ENCODE data around the gene PAPOLG. TPM values are rescaled to one million over a fixed set of nuclear protein-coding genes. Genes with fewer than 3 reads are reported as not detected.

The PAPOLG gene
- total RNA-seq, 2 donors from 2014 or later, result 23.2 to 34.1 TPM

DNA sequence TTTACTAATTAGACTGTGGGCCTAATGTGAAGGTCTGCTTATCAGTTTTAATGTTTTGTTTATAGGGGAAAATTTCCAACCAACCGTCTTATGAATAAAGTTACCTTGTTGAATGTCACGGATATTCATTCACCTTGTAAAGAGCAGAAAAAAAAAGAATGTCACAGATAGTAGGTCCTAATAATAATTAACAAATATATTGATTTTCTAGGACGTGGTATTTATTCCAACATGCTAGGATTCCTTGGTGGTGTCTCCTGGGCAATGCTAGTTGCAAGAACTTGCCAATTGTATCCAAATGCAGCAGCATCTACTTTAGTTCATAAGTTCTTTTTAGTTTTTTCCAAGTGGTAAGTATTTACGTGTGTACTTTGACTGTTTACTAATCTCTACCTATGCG, 23.4 kb downstream of the PAPOLG start:
- H3K4me3 ChIP-seq (ENCODE audit: low read length), result no peak overlapping the region
- H3K4me3 Mint-ChIP-seq, result no peak overlapping the region
- peaks cover 85% of the 10 kb centered on the region for H3K36me3 ChIP-seq (ENCODE audit: control insufficient read depth, insufficient read depth, low read length)
- H3K9me3 ChIP-seq (ENCODE audit: control insufficient read depth, low read length), result no peaks in the 10 kb centered on the region
- no peak overlapping the region for H3K27ac Mint-ChIP-seq
- H3K4me1 Mint-ChIP-seq, result no peaks in the 10 kb centered on the region
- no peaks in the 10 kb centered on the region for H3K4me1 ChIP-seq (ENCODE audit: control insufficient read depth, insufficient read depth, low read length)
- no peak overlapping the region for H3K27ac ChIP-seq (ENCODE audit: low read depth, low read length)
- no peaks in the 10 kb centered on the region for H3K27me3 Mint-ChIP-seq (ENCODE audit: insufficient read depth)
- DNase-seq, result no peak
- no peaks in the 10 kb centered on the region for H3K27me3 ChIP-seq (ENCODE audit: control insufficient read depth, insufficient read depth, low read length, poor library complexity, severe bottlenecking)
- H3K36me3 Mint-ChIP-seq (ENCODE audit: low read depth), result peaks cover 70% of the 10 kb centered on the region
- no peak overlapping the region for H3K9ac ChIP-seq (ENCODE audit: extremely low read depth, low read length, poor library complexity, severe bottlenecking)
- WGBS, 2 experiments (ENCODE audit: insufficient coverage in 1 of 2, insufficient read length in 1 of 2), result 94 to 100% methylated on average over 2 to 4 of the region's 5 CpGs
- TF ChIP-seq, protein P1, sequence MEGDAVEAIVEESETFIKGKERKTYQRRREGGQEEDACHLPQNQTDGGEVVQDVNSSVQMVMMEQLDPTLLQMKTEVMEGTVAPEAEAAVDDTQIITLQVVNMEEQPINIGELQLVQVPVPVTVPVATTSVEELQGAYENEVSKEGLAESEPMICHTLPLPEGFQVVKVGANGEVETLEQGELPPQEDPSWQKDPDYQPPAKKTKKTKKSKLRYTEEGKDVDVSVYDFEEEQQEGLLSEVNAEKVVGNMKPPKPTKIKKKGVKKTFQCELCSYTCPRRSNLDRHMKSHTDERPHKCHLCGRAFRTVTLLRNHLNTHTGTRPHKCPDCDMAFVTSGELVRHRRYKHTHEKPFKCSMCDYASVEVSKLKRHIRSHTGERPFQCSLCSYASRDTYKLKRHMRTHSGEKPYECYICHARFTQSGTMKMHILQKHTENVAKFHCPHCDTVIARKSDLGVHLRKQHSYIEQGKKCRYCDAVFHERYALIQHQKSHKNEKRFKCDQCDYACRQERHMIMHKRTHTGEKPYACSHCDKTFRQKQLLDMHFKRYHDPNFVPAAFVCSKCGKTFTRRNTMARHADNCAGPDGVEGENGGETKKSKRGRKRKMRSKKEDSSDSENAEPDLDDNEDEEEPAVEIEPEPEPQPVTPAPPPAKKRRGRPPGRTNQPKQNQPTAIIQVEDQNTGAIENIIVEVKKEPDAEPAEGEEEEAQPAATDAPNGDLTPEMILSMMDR (conservative IDR thresholded peaks at IDR 0.05), result no peak
- no peaks in the 10 kb centered on the region for H3K9me3 Mint-ChIP-seq

DNA sequence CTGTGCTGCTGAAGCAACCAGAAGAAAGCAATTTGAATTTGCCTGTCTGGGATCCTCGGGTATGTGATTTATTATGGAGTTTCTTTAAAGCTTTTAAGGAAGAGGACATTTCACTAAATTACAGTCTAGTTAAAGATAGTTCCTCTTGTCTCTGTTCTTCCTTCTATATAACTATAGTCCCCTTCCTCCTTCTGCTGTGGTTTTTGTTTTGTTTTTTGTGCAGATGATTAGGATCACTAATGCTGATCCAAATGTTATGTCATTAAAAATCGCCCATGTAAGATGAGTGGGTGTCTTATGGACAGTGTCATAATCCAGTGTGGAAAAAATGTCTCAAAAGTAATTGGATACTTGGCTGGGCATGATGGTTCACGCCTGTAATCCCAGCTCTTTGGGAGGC, 24.7 kb downstream of the PAPOLG start:
- Mint-ChIP-seq H3K4me3 (no peak overlapping the region), H3K9me3 (no peaks in the 10 kb centered on the region), H3K4me1 (no peaks in the 10 kb centered on the region), H3K27me3 (ENCODE audit: insufficient read depth) (no peaks in the 10 kb centered on the region), H3K27ac (no peak overlapping the region), H3K36me3 (ENCODE audit: low read depth) (peaks cover 69% of the 10 kb centered on the region)
- no peak for DNase-seq
- Histone ChIP-seq H3K4me1 (ENCODE audit: control insufficient read depth, insufficient read depth, low read length) (no peaks in the 10 kb centered on the region), H3K36me3 (ENCODE audit: control insufficient read depth, insufficient read depth, low read length) (peaks cover 85% of the 10 kb centered on the region), H3K27me3 (ENCODE audit: control insufficient read depth, insufficient read depth, low read length, poor library complexity, severe bottlenecking) (no peaks in the 10 kb centered on the region), H3K9me3 (ENCODE audit: control insufficient read depth, low read length) (no peaks in the 10 kb centered on the region), H3K27ac (ENCODE audit: low read depth, low read length) (no peak overlapping the region), H3K4me3 (ENCODE audit: low read length) (no peak overlapping the region), H3K9ac (ENCODE audit: extremely low read depth, low read length, poor library complexity, severe bottlenecking) (no peak overlapping the region)
- TF ChIP-seq, protein P1 (conservative IDR thresholded peaks at IDR 0.05), result no peak
- 92 to 96% methylated on average over 2 to 3 of the region's 3 CpGs for WGBS, 2 experiments (ENCODE audit: insufficient coverage in 1 of 2, insufficient read length in 1 of 2)

DNA sequence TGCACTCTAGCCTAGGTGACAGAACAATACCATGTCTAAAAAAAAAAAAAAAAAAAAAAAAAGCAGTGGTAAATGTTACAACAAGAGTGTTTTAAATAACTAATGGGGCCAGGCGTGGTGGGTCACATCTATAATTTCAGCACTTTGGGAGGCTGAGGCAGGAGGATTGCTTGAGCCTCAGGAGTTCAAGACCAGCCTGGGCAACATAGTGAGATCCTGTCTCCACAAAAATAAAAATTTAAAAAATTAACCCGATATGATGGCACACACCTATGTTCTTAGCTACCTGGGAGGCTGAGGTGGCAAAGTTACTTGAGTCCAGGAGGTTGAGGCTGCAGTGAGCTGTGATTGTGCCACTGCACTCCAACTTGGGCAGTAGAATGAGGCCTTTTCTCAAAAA, 37.1 kb downstream of the PAPOLG start:
- Histone ChIP-seq H3K4me1 (ENCODE audit: control insufficient read depth, insufficient read depth, low read length) (no peaks in the 10 kb centered on the region), H3K36me3 (ENCODE audit: control insufficient read depth, insufficient read depth, low read length) (peaks cover 82% of the 10 kb centered on the region), H3K9ac (ENCODE audit: extremely low read depth, low read length, poor library complexity, severe bottlenecking) (no peak overlapping the region), H3K27ac (ENCODE audit: low read depth, low read length) (no peak overlapping the region), H3K4me3 (ENCODE audit: low read length) (no peak overlapping the region), H3K27me3 (ENCODE audit: control insufficient read depth, insufficient read depth, low read length, poor library complexity, severe bottlenecking) (no peaks in the 10 kb centered on the region), H3K9me3 (ENCODE audit: control insufficient read depth, low read length) (no peaks in the 10 kb centered on the region)
- DNase-seq, result no peak
- Mint-ChIP-seq H3K4me3 (no peak overlapping the region), H3K9me3 (no peaks in the 10 kb centered on the region), H3K27me3 (ENCODE audit: insufficient read depth) (no peaks in the 10 kb centered on the region), H3K4me1 (no peaks in the 10 kb centered on the region), H3K27ac (no peak overlapping the region), H3K36me3 (ENCODE audit: low read depth) (peaks cover 81% of the 10 kb centered on the region)
- TF ChIP-seq, protein P1 (conservative IDR thresholded peaks at IDR 0.05), result no peak
- 86 to 93% methylated on average over 2 of the region's 2 CpGs for WGBS, 2 experiments (ENCODE audit: insufficient coverage in 1 of 2, insufficient read length in 1 of 2)
